ENCODE results near the gene LOXHD1.

LOXHD1 gene

DNA sequence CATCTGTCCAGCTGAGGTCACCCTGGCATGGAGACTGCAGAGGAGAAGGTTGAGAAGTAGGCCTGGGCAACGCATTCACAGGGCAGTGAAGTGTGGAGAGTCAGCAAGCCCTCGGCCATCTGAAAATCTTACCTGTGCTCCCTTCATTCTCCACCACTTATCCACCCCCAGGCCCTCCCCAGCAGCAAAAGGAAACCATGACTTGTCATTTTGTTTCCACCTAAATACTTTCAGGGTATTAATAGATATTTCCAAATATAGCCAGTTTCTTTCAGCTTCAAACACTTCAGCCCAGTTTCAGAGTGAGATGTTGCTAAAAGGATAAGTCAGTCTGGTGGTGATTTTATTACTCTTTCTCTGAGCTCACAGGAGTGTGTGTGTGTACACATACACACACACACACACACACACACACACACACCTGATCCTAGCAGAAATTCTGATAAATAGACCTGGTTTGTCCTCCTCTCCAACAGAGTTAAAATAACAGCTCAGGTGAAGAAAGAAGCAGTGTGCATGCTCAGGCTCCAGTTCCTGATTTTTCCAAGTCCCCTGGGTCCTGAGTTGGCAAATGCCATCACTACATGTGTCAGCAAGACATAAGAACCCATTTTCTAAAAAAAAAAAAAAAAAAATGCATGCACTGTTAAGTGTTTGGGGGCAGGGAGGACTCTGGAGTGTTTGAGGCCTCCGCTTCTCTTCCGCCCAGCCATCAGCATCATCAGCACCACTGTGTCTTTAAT lies 82.8 kb downstream of the LOXHD1 start:
- TF ChIP-seq FOXM1 (IDR thresholded peaks at IDR 0.05; ENCODE audit: borderline replicate concordance) (no peak), BHLHE40 (IDR thresholded peaks at IDR 0.05; ENCODE audit: borderline replicate concordance) (no peak), SUZ12 (IDR thresholded peaks at IDR 0.05) (no peak)
- ChIA-PET POLR2A (no interaction called here), CTCF (interaction anchor here (0.6 to 0.7 kb wide), 2 partner anchors 39 to 50 kb away, joined by 3 read pairs; no protein-coding TSS in a partner anchor)
- DNase-seq (ENCODE audit: extremely low spot score) = no peak

DNA sequence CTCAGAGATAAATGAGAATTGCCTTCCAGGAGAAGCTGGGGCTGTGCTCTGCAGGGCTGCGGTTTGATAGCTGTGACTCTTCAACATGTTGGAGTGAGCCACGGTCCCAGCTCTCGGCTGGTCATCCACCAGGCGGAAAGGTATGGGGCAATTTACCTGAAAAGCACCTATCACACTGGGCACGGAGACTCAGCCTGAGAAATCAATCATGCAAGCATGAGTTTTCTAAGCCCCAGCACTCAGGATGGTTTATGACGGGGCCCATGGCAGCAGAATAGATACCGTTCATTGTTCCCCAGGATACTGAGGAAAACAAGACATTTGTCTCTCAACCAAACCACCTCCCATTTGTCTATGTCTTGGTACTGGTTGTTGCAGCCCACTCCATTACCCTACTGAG lies 83.9 kb downstream of the LOXHD1 start:
- ChIA-PET POLR2A (no interaction called here), CTCF (interaction anchor here (0.6 kb wide), 1 partner anchor 17 kb away, joined by 3 read pairs; no protein-coding TSS in a partner anchor)
- TF ChIP-seq NFRKB (IDR thresholded peaks at IDR 0.05) (no peak), FOXK2 (IDR thresholded peaks at IDR 0.05) (no peak), SUZ12 (IDR thresholded peaks at IDR 0.05) (no peak), TARDBP (IDR thresholded peaks at IDR 0.05) (no peak), FOXM1 (IDR thresholded peaks at IDR 0.05; ENCODE audit: borderline replicate concordance) (no peak), LEF1 (IDR thresholded peaks at IDR 0.05; ENCODE audit: borderline replicate concordance) (no peak), FOXA1 (IDR thresholded peaks at IDR 0.05) (no peak), BHLHE40 (IDR thresholded peaks at IDR 0.05; ENCODE audit: borderline replicate concordance) (no peak), ZNF384 (IDR thresholded peaks at IDR 0.05) (no peak), CTBP1 (IDR thresholded peaks at IDR 0.05; ENCODE audit: borderline replicate concordance) (no peak), ARNT (IDR thresholded peaks at IDR 0.05) (no peak), HDGF (IDR thresholded peaks at IDR 0.05; ENCODE audit: borderline replicate concordance) (no peak), SP1 (IDR thresholded peaks at IDR 0.05) (no peak), ELF4 (IDR thresholded peaks at IDR 0.05) (no peak)
- TF ChIP-seq, protein P1, sequence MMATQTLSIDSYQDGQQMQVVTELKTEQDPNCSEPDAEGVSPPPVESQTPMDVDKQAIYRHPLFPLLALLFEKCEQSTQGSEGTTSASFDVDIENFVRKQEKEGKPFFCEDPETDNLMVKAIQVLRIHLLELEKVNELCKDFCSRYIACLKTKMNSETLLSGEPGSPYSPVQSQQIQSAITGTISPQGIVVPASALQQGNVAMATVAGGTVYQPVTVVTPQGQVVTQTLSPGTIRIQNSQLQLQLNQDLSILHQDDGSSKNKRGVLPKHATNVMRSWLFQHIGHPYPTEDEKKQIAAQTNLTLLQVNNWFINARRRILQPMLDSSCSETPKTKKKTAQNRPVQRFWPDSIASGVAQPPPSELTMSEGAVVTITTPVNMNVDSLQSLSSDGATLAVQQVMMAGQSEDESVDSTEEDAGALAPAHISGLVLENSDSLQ (IDR thresholded peaks at IDR 0.05) = no peak
- DNase-seq (ENCODE audit: extremely low spot score) = no peak

DNA sequence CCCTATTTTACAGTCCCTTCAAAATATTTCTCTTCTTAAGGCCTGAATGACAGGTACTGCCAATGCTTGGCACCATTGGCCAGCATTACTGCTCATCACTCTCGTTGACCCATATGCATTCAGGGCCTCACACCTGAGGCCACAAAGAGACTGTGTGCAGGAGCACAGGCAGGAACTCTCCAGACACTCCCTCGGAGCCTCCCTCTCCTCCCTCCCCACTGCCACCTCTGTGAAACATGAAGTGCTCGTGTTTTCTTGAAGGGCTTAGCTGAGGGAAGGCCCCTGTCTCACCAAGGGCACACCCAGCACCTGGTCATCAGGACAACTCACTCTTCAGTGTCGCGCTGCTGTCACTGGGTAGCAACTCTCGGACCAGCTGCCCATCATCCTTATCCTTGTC lies 85.3 kb downstream of the LOXHD1 start:
- CTCF ChIA-PET = no interaction called here
- POLR2A ChIA-PET = no interaction called here
- no peak for DNase-seq (ENCODE audit: extremely low spot score)
- TF ChIP-seq NFRKB (IDR thresholded peaks at IDR 0.05) (no peak), SP1 (IDR thresholded peaks at IDR 0.05) (no peak), FOXA1 (IDR thresholded peaks at IDR 0.05) (no peak), CTBP1 (IDR thresholded peaks at IDR 0.05; ENCODE audit: borderline replicate concordance) (no peak), ARNT (IDR thresholded peaks at IDR 0.05) (no peak), ZNF384 (IDR thresholded peaks at IDR 0.05) (no peak)
- TF ChIP-seq, protein P1 (IDR thresholded peaks at IDR 0.05) = no peak

DNA sequence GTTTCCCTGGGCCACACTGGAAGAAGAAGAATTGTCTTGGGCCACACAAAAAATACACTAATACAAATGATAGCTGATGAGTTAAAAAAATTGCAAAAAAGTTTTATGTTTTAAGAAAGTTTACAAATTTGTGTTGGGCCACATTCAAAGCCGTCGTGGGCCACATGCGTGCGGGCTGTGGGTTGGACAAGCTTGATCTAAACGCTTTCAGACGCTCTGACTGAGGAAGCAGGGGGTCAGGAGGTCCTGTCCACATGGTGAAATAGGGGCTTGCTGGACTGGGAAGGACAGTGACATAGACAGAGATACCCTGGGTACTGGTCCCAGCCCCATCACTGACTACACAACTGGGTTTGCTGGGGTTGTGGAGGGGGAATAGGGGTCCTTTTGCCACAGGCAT lies 86.4 kb downstream of the LOXHD1 start:
- no peak for TF ChIP-seq LEF1 (IDR thresholded peaks at IDR 0.05; ENCODE audit: borderline replicate concordance)
- no peak for TF ChIP-seq FOXA1 (IDR thresholded peaks at IDR 0.05)
- no peak for TF ChIP-seq HDGF (IDR thresholded peaks at IDR 0.05; ENCODE audit: borderline replicate concordance)
- TF ChIP-seq TARDBP (IDR thresholded peaks at IDR 0.05) = no peak
- no peak for TF ChIP-seq ARNT (IDR thresholded peaks at IDR 0.05)
- no peak for TF ChIP-seq ELF4 (IDR thresholded peaks at IDR 0.05)
- TF ChIP-seq SUZ12 (IDR thresholded peaks at IDR 0.05) = no peak
- no peak for TF ChIP-seq L3MBTL2 (conservative IDR thresholded peaks at IDR 0.05)
- TF ChIP-seq FOXK2 (IDR thresholded peaks at IDR 0.05) = no peak
- TF ChIP-seq ZNF384 (IDR thresholded peaks at IDR 0.05) = no peak
- no peak for TF ChIP-seq BHLHE40 (IDR thresholded peaks at IDR 0.05; ENCODE audit: borderline replicate concordance)
- TF ChIP-seq CTBP1 (IDR thresholded peaks at IDR 0.05; ENCODE audit: borderline replicate concordance) = no peak
- no peak for TF ChIP-seq FOXM1 (IDR thresholded peaks at IDR 0.05; ENCODE audit: borderline replicate concordance)
- no peak for TF ChIP-seq NFRKB (IDR thresholded peaks at IDR 0.05)
- TF ChIP-seq SP1 (IDR thresholded peaks at IDR 0.05) = no peak
- TF ChIP-seq, protein P1 (IDR thresholded peaks at IDR 0.05) = no peak
- ChIA-PET CTCF (no interaction called here), POLR2A (no interaction called here)
- DNase-seq (ENCODE audit: extremely low spot score) = no peak

DNA sequence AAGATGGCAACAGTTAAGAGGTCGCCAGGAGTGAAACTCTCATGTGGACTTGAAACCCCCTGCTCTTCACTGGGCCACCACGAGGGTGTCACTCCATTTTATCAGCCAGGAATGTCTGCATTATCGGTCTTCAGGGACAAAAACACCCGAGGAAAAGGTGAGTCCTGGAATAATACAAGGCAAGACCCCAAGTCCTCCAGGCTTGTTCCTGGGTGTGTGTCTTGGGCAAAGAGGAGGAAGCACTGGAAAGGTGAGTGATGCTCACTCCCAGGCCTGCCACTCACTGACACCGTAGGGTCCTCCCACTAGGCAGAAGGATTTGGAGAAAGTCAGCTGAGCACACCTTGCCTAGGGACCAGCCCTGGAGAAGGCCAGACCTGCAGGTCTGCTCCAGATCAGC lies 86.9 kb downstream of the LOXHD1 start:
- no peak for DNase-seq (ENCODE audit: extremely low spot score)
- POLR2A ChIA-PET = no interaction called here
- CTCF ChIA-PET = no interaction called here
- TF ChIP-seq, protein P1 (IDR thresholded peaks at IDR 0.05) = no peak
- TF ChIP-seq L3MBTL2 (conservative IDR thresholded peaks at IDR 0.05) = no peak
- TF ChIP-seq FOXA1 (IDR thresholded peaks at IDR 0.05) = no peak
- TF ChIP-seq HDGF (IDR thresholded peaks at IDR 0.05; ENCODE audit: borderline replicate concordance) = no peak

DNA sequence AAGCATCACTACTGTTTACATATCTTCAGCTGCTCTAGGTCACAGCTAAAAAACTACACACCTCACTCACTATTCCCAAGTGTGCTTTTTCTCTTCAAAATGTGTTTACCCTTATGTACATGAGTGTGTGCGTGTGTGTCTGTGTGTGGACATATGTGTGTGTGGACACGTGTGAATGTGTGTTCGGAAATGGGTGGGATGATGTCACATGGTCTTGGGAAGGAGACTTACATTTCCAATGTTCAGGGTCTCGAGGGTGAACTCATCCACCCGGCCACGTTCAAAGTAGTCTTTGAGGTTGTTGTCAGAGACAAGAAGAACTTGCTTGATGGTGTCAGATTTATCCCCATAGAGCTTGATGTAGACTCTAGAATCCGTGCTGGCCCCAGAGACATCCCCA lies 87.8 kb downstream of the LOXHD1 start:
- no peak for DNase-seq (ENCODE audit: extremely low spot score)
- ChIA-PET CTCF (no interaction called here), POLR2A (no interaction called here)
- TF ChIP-seq, protein P1 (IDR thresholded peaks at IDR 0.05) = no peak
- TF ChIP-seq ARNT (IDR thresholded peaks at IDR 0.05) (no peak), CTBP1 (IDR thresholded peaks at IDR 0.05; ENCODE audit: borderline replicate concordance) (no peak), SUZ12 (IDR thresholded peaks at IDR 0.05) (no peak), ELF4 (IDR thresholded peaks at IDR 0.05) (no peak), LEF1 (IDR thresholded peaks at IDR 0.05; ENCODE audit: borderline replicate concordance) (no peak), HDGF (IDR thresholded peaks at IDR 0.05; ENCODE audit: borderline replicate concordance) (no peak), SP1 (IDR thresholded peaks at IDR 0.05) (no peak), L3MBTL2 (conservative IDR thresholded peaks at IDR 0.05) (no peak), BHLHE40 (IDR thresholded peaks at IDR 0.05; ENCODE audit: borderline replicate concordance) (no peak), ZNF384 (IDR thresholded peaks at IDR 0.05) (no peak), FOXA1 (IDR thresholded peaks at IDR 0.05) (no peak)

All from HEK293T (cell line).